Endothelial cell of umbilical vein (primary cell): ENCODE data around the gene KIRREL1. TPM values are rescaled to one million over a fixed set of nuclear protein-coding genes. Genes with fewer than 3 reads are reported as not detected.

ENCODE experiments used
- BruUV-seq: library from RNA; stranded (reverse); fragments of 400-500 nt; replicated peaks from 2 replicates; lab custom pipeline; 2021; lab: Mats Ljungman, UMichigan
- CTCF ChIA-PET: fragments of 300-600, 350-600 bp; sonication (Branson Sonifier 250); formaldehyde crosslinking; loops from one replicate; lab custom pipeline; 2021; ENCODE audit warnings: antibody characterized with exemption, inconsistent platforms; lab: Charles Lee
- POLR2A ChIA-PET: fragments of 300-600, 350-600 bp; sonication (Branson Sonifier 250); formaldehyde crosslinking; loops from one replicate; lab custom pipeline; 2021; ENCODE audit warnings: antibody characterized with exemption, inconsistent platforms; lab: Charles Lee
- DNase-seq: peaks from one replicate; pipeline ENCODE4 v3.0.0-alpha.2; 2011; ENCODE audit warnings: low read depth, low spot score
- FAIRE-seq: peaks from 2 replicates; lab custom pipeline; 2011; peaks lifted over from hg19 to GRCh38; lab: Jason Lieb, UNC
- H2AFZ ChIP-seq: 2 replicates; pipeline ENCODE4 v1.6.0; 2012; ENCODE audit warnings: low read depth, low read length, control low read depth, inconsistent platforms
- H3K27ac ChIP-seq: 2 replicates; pipeline ENCODE4 v1.5.1; 2011; ENCODE audit warnings: low read depth, mild to moderate bottlenecking, control low read depth, low read length, moderate library complexity; ENCODE audit not compliant: insufficient read depth
- H3K27me3 ChIP-seq, 2 experiments: 2 replicates each; pipeline versions ENCODE4 v1.6.0 to v1.6.1; 2011; ENCODE audit warnings: low read length in 2 of 2, mixed read lengths in 1 of 2; ENCODE audit not compliant: control insufficient read depth in 2 of 2, insufficient read depth in 2 of 2
- H3K36me3 ChIP-seq, 2 experiments: 2 replicates in 1 of 2; 3 replicates in 1 of 2; pipeline ENCODE4 v1.5.1; 2011; ENCODE audit warnings: low read length in 2 of 2, mild to moderate bottlenecking in 1 of 2, moderate library complexity in 1 of 2; ENCODE audit not compliant: control insufficient read depth in 2 of 2, insufficient read depth in 2 of 2; ENCODE audit errors: extremely low read depth in 1 of 2
- H3K4me1 ChIP-seq: 3 replicates; pipeline ENCODE4 v1.5.1; 2011; ENCODE audit warnings: mild to moderate bottlenecking, low read length; ENCODE audit not compliant: control insufficient read depth, insufficient read depth; ENCODE audit errors: extremely low read depth
- H3K4me2 ChIP-seq: 2 replicates; pipeline ENCODE4 v1.6.1; 2011; ENCODE audit warnings: low read length, control low read depth, mixed read lengths; ENCODE audit not compliant: insufficient read depth
- H3K4me3 ChIP-seq, 3 experiments: fragments of 200-600 bp in 1 of 3; sonication (generic), shearing (Covaris generic) in 1 of 3; replicated peaks in 1 of 3; 2 replicates each; pipeline ENCODE4 v1.5.1; 2011 to 2016; ENCODE audit warnings: control low read depth in 3 of 3, low read length in 3 of 3, mild to moderate bottlenecking in 2 of 3, inconsistent platforms in 1 of 3, low read depth in 1 of 3, moderate library complexity in 1 of 3; ENCODE audit not compliant: insufficient read depth in 1 of 3
- H3K79me2 ChIP-seq: 2 replicates; pipeline ENCODE4 v1.6.0; 2012; ENCODE audit warnings: low read length, inconsistent platforms; ENCODE audit not compliant: control insufficient read depth, insufficient read depth
- H3K9ac ChIP-seq: replicated peaks from 2 replicates; pipeline ENCODE3; 2011; ENCODE audit warnings: low read length, control low read depth; ENCODE audit not compliant: insufficient read depth; ENCODE audit errors: extremely low read depth
- H3K9me1 ChIP-seq: replicated peaks from 3 replicates; pipeline ENCODE4 v1.6.0; 2011; ENCODE audit warnings: mild to moderate bottlenecking, low read length; ENCODE audit not compliant: control insufficient read depth, insufficient read depth; ENCODE audit errors: extremely low read depth
- H3K9me3 ChIP-seq: replicated peaks from 2 replicates; pipeline ENCODE4 v1.5.1; 2012; ENCODE audit warnings: low read length, inconsistent platforms; ENCODE audit not compliant: control insufficient read depth, insufficient read depth
- H4K20me1 ChIP-seq: replicated peaks from 2 replicates; pipeline ENCODE3; 2011; ENCODE audit warnings: mild to moderate bottlenecking, low read length; ENCODE audit not compliant: control insufficient read depth, insufficient read depth; ENCODE audit errors: extremely low read depth
- EZH2 ChIP-seq: IDR thresholded peaks from 2 replicates; pipeline ENCODE4 v1.6.1; 2012; ENCODE audit warnings: borderline replicate concordance, low read depth, mild to moderate bottlenecking, moderate library complexity, low read length, inconsistent platforms; ENCODE audit not compliant: severe bottlenecking
- FOS ChIP-seq: IDR thresholded peaks from 2 replicates; pipeline ENCODE4 v1.6.1; 2011; ENCODE audit warnings: mild to moderate bottlenecking, low read length, moderate library complexity, borderline replicate concordance; ENCODE audit not compliant: insufficient read depth
- GATA2 ChIP-seq: IDR thresholded peaks from 2 replicates; pipeline ENCODE4 v1.7.0; 2011; ENCODE audit warnings: low read depth, mild to moderate bottlenecking, moderate library complexity, mixed read lengths, low read length; ENCODE audit not compliant: insufficient read length, insufficient read depth
- JUN ChIP-seq: IDR thresholded peaks from 2 replicates; pipeline ENCODE4 v1.6.1; 2011; ENCODE audit warnings: borderline replicate concordance, low read depth; ENCODE audit not compliant: insufficient read length, insufficient read depth
- MAX ChIP-seq: IDR thresholded peaks from 2 replicates; pipeline ENCODE4 v1.6.1; 2011; ENCODE audit not compliant: insufficient read depth, insufficient read length
- MYC ChIP-seq: IDR thresholded peaks from one replicate; pipeline ENCODE4 v1.6.1; 2011; ENCODE audit warnings: mild to moderate bottlenecking, low read depth, low read length
- POLR2A ChIP-seq: IDR thresholded peaks from 2 replicates; pipeline ENCODE4 v1.6.1; 2012; ENCODE audit warnings: low read depth, mild to moderate bottlenecking, control low read depth, low read length
- POLR2AphosphoS5 ChIP-seq: IDR thresholded peaks from 2 replicates; pipeline ENCODE4 v1.6.1; 2012; ENCODE audit warnings: low read depth, mild to moderate bottlenecking, control low read depth, low read length, moderate library complexity; ENCODE audit not compliant: insufficient read depth
- dilution Hi-C: fragments of 300-500 bp; cut with MboI; formaldehyde crosslinking; loops from one replicate; pipeline ENCODE4 v1.15.0; 2019; ENCODE audit warnings: low sequenced_read_pairs; ENCODE audit not compliant: extremely low pct_ligation_motif_present
- intact Hi-C: fragments of 100-400 bp; cut with micrococcal nuclease; formaldehyde crosslinking; loops from one replicate; pipeline ENCODE4 v1.10.0; 2022
- polyA plus RNA-seq, 4 experiments: library from polyadenylated mRNA; depleted of rRNA in 3 of 4; stranded (reverse) in 3 of 4; unstranded in 1 of 4; fragments of >200 nt; gene quantifications; 2 replicates each; pipeline versions ENCODE4 v1.2.1 to v1.2.3, GENCODE V29; 2011 to 2012; ENCODE audit warnings: missing spikeins in 1 of 4
- total RNA-seq: library from RNA; stranded (reverse); gene quantifications from 2 replicates; pipeline ENCODE4 v1.2.3, GENCODE V29; 2021
- TF ChIP-seq, protein P1 (sequence below), 2 donors: IDR thresholded peaks; 1 replicate in 1 of 2; 2 replicates in 1 of 2; pipeline ENCODE4 v1.5.1; 2011; ENCODE audit warnings: low read length in 2 of 2, mild to moderate bottlenecking in 2 of 2, moderate library complexity in 2 of 2, control low read depth in 1 of 2, inconsistent platforms in 1 of 2, low read depth in 1 of 2; ENCODE audit not compliant: insufficient read depth in 1 of 2; ENCODE audit errors: extremely low read depth in 1 of 2

Gene KIRREL1
- total and polyA plus RNA-seq, 2 donors (not counting 3 experiments of a cell fraction or from before 2014, with no cell fraction given), result 35.6 to 57.6 TPM

DNA sequence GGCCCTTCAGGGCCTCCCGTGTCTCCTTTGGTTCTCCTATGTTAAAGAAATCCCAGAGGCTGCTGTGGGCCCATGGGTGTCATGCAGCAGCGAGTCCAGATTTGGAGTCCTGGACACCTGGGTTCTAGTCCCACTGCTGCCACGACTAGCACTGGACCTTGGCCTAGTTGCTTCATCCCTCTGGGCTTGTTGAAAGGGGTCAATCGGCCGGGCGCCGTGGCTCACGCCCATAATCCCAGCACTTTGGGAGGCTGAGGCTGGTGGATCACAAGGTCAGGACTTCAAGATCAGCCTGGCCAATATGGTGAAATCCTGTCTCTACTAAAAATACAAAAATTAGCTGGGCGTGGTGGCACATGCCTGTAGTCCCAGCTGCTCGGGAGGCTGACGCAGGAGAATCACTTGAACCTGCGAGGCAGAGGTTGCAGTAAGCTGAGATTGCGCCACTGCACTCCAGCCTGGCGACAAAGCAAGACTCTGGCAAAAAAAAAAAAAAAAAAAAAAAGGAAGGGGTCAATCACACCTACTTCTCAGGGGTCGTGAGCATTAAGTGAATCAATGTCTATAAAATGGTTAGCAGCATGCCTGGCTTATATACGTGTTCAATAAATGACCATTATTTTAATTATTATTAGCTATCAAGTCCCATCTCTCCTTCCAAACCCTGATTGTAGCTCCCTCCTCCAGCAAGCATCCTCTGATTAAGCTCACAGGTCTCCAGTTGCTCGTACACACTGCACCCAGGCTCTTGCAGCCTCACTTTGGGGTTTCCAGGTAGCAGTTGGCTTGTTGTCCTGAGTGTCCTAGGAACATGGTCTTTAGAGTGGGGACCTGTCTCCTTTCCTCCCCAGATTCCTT is 43.8 kb downstream of the KIRREL1 start:
- Histone ChIP-seq H4K20me1 (no peaks in the 10 kb centered on the region), H3K4me2 (peak overlapping the region; percentile 22), H3K27ac (peak overlapping the region; percentile 37), H3K36me3 (no peaks in the 10 kb centered on the region), H3K4me3 (no peak overlapping the region), H3K79me2 (peaks cover 25% of the 10 kb centered on the region), H3K9ac (no peak overlapping the region), H3K9me1 (no peaks in the 10 kb centered on the region), H3K4me1 (peaks cover 31% of the 10 kb centered on the region), H3K27me3 (no peaks in the 10 kb centered on the region), H3K9me3 (no peaks in the 10 kb centered on the region), H2AFZ (no peak overlapping the region)
- TF ChIP-seq FOS, result no peak
- no peak for TF ChIP-seq MYC
- TF ChIP-seq MAX, result no peak
- no peak for TF ChIP-seq JUN
- no peak for TF ChIP-seq GATA2
- TF ChIP-seq EZH2, result no peak
- TF ChIP-seq, protein P1, sequence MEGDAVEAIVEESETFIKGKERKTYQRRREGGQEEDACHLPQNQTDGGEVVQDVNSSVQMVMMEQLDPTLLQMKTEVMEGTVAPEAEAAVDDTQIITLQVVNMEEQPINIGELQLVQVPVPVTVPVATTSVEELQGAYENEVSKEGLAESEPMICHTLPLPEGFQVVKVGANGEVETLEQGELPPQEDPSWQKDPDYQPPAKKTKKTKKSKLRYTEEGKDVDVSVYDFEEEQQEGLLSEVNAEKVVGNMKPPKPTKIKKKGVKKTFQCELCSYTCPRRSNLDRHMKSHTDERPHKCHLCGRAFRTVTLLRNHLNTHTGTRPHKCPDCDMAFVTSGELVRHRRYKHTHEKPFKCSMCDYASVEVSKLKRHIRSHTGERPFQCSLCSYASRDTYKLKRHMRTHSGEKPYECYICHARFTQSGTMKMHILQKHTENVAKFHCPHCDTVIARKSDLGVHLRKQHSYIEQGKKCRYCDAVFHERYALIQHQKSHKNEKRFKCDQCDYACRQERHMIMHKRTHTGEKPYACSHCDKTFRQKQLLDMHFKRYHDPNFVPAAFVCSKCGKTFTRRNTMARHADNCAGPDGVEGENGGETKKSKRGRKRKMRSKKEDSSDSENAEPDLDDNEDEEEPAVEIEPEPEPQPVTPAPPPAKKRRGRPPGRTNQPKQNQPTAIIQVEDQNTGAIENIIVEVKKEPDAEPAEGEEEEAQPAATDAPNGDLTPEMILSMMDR (IDR thresholded peaks at IDR 0.05; ENCODE audit: extremely low read depth in 1 of 2, insufficient read depth in 1 of 2, low read depth in 1 of 2, low read length in 2 of 2), result no peak
- TF ChIP-seq POLR2A, result no peak
- no peak for TF ChIP-seq POLR2AphosphoS5
- dilution Hi-C loops (no loop called here), intact Hi-C loops (loop anchor here (2.0 kb wide), 2 partner anchors 18 to 68 kb away; no protein-coding TSS in a partner anchor)
- no TSS peak for BruUV-seq
- DNase-seq (no peak), FAIRE-seq (no peak)
- ChIA-PET POLR2A (interaction anchor here (0.6 to 1.6 kb wide), 4 partner anchors 18 to 59 kb away, joined by 3 to 12 read pairs (median 4); partner anchors contain the start of gene KIRREL1), CTCF (interaction anchor here (0.6 to 7.4 kb wide), 26 partner anchors 9 to 385 kb away, joined by 3 to 264 read pairs (median 5); partner anchors contain the start of gene KIRREL1)
